A549 (cell line): ENCODE data around the gene VSIG10. TPM values are rescaled to one million over a fixed set of nuclear protein-coding genes. Genes with fewer than 3 reads are reported as not detected.

ENCODE experiments used
- ATAC-seq, 2 experiments: fragments of 200-7000 bp in 1 of 2; fragments of >200 bp in 1 of 2; cut with Nextera tagmentation in 1 of 2; cut with Tn5 transposase in 1 of 2; 3 replicates each; pipeline versions ENCODE4 v1.8.0 to v1.9.1; 2018 to 2020; ENCODE audit warnings: mild to moderate bottlenecking in 1 of 2, moderate library complexity in 1 of 2
- CTCF ChIA-PET: fragments of 300-600 bp; sonication (Branson Sonifier 250); formaldehyde crosslinking; extraction: SDS; loops from one replicate; lab custom pipeline; 2021; ENCODE audit warnings: antibody characterized with exemption, inconsistent platforms; lab: Yijun Ruan, JAX
- POLR2A ChIA-PET: fragments of 350-600 bp; formaldehyde crosslinking; extraction: SDS; loops from one replicate; lab custom pipeline; 2021; ENCODE audit warnings: antibody characterized with exemption, inconsistent platforms; lab: Yijun Ruan, JAX
- DNase-seq, 2 experiments: peaks; one replicate each; pipeline versions ENCODE4 v3.0.0 to v3.0.0-alpha.2; 2011 to 2016; ENCODE audit warnings: low read depth in 1 of 2, low spot score in 1 of 2
- FAIRE-seq: peaks from 2 replicates; lab custom pipeline; 2011; peaks lifted over from hg19 to GRCh38; lab: Jason Lieb, UNC
- H3K27ac ChIP-seq, 2 experiments: fragments of >200 bp; sonication (Bioruptor Twin); formaldehyde crosslinking; 3 replicates each; pipeline ENCODE4 v1.5.1; 2016 to 2017
- H3K4me1 ChIP-seq: fragments of >200 bp; sonication (Bioruptor Twin); formaldehyde crosslinking; 3 replicates; pipeline ENCODE4 v1.6.1; 2016
- H3K4me2 ChIP-seq: fragments of >200 bp; sonication (Bioruptor Twin); formaldehyde crosslinking; 3 replicates; pipeline ENCODE4 v1.6.1; 2016
- H3K4me3 ChIP-seq: fragments of >200 bp; sonication (Bioruptor Twin); formaldehyde crosslinking; 3 replicates; pipeline ENCODE4 v1.5.1; 2016
- H3K9me3 ChIP-seq: fragments of >200 bp; sonication (Bioruptor Twin); formaldehyde crosslinking; 3 replicates; pipeline ENCODE4 v1.6.1; 2016
- BCL3 ChIP-seq: fragments of >200 bp; sonication (Bioruptor Twin); formaldehyde crosslinking; IDR thresholded peaks from 3 replicates; pipeline ENCODE4 v1.6.1; 2016
- BHLHE40 ChIP-seq: IDR thresholded peaks from 2 replicates; pipeline ENCODE4 v1.6.1; 2012; ENCODE audit warnings: low read depth, low read length, inconsistent platforms
- EHMT2 ChIP-seq: fragments of 200-600 bp; sonication (generic); IDR thresholded peaks from 2 replicates; pipeline ENCODE4 v1.6.1; 2016; ENCODE audit warnings: antibody characterized with exemption, low read depth, mild to moderate bottlenecking, moderate library complexity
- ELK1 ChIP-seq: fragments of 150-350 bp; IDR thresholded peaks from 2 replicates; pipeline ENCODE4 v1.6.1; 2014; ENCODE audit warnings: low read depth, mild to moderate bottlenecking, low read length
- ESRRA ChIP-seq: fragments of 150-350 bp; IDR thresholded peaks from 2 replicates; pipeline ENCODE4 v1.6.1; 2014; ENCODE audit warnings: mild to moderate bottlenecking, low read length, borderline replicate concordance
- FOSL2 ChIP-seq, 2 experiments: fragments of 450-650 bp in 1 of 2; fragments of >200 bp in 1 of 2; sonication (Bioruptor Twin) in 1 of 2; formaldehyde crosslinking; IDR thresholded peaks; 2 replicates each; pipeline versions ENCODE4 v1.5.0 to v1.6.1; 2016 to 2020; ENCODE audit warnings: mild to moderate bottlenecking in 1 of 2, moderate library complexity in 1 of 2
- HDAC2 ChIP-seq: fragments of 200-600 bp; sonication (generic); IDR thresholded peaks from 2 replicates; pipeline ENCODE4 v1.6.1; 2016
- HES2 ChIP-seq: fragments of >200 bp; sonication (Bioruptor Twin); formaldehyde crosslinking; IDR thresholded peaks from 2 replicates; pipeline ENCODE4 v1.6.1; 2016
- HEYL ChIP-seq: fragments of 250-450 bp; sonication (Bioruptor Pico); IDR thresholded peaks from 2 replicates; pipeline ENCODE4 v1.8.0; 2021; ENCODE audit warnings: mild to moderate bottlenecking, moderate library complexity
- HOXB5 ChIP-seq: fragments of 250-450 bp; sonication (Bioruptor Pico); IDR thresholded peaks from 2 replicates; pipeline ENCODE4 v1.5.0; 2020; ENCODE audit warnings: mild to moderate bottlenecking, moderate library complexity
- JUNB ChIP-seq: fragments of >200 bp; sonication (Bioruptor Twin); formaldehyde crosslinking; IDR thresholded peaks from 2 replicates; pipeline ENCODE4 v1.6.1; 2016
- KDM5A ChIP-seq: fragments of 200-600 bp; sonication (generic); IDR thresholded peaks from 2 replicates; pipeline ENCODE4 v1.6.1; 2016; ENCODE audit warnings: antibody characterized with exemption, mild to moderate bottlenecking
- MAZ ChIP-seq: fragments of 150-350 bp; IDR thresholded peaks from 2 replicates; pipeline ENCODE4 v1.6.1; 2014; ENCODE audit warnings: antibody characterized with exemption, low read depth, low read length, borderline replicate concordance
- MYC ChIP-seq: IDR thresholded peaks from 2 replicates; pipeline ENCODE4 v1.6.1; 2012; ENCODE audit warnings: mild to moderate bottlenecking, inconsistent platforms, low read length, improper control_type of control experiment, borderline replicate concordance
- NPAS2 ChIP-seq: fragments of 250-450 bp; sonication (Bioruptor Pico); IDR thresholded peaks from 2 replicates; pipeline ENCODE4 v1.8.0; 2022; ENCODE audit warnings: mild to moderate bottlenecking, moderate library complexity, borderline replicate concordance
- POLR2A ChIP-seq: IDR thresholded peaks from 2 replicates; pipeline ENCODE4 v1.6.1; 2012; ENCODE audit warnings: mild to moderate bottlenecking, low read length
- POLR2AphosphoS2 ChIP-seq: conservative IDR thresholded peaks from 2 replicates; pipeline ENCODE4 v1.6.1; 2012; ENCODE audit warnings: low read length, improper control_type of control experiment, inconsistent platforms
- RAD21 ChIP-seq, 2 experiments: fragments of >200 bp in 1 of 2; sonication (Bioruptor Twin) in 1 of 2; formaldehyde crosslinking in 1 of 2; IDR thresholded peaks in 1 of 2; conservative IDR thresholded peaks in 1 of 2; 2 replicates in 1 of 2; 3 replicates in 1 of 2; pipeline ENCODE4 v1.6.1; 2012 to 2018; ENCODE audit warnings: inconsistent platforms in 1 of 2
- RARB ChIP-seq: fragments of 250-450 bp; sonication (Bioruptor Pico); IDR thresholded peaks from 2 replicates; pipeline ENCODE4 v1.8.0; 2021; ENCODE audit warnings: mild to moderate bottlenecking, moderate library complexity
- RCOR1 ChIP-seq: fragments of 150-350 bp; IDR thresholded peaks from 2 replicates; pipeline ENCODE4 v1.6.1; 2014; ENCODE audit warnings: antibody characterized with exemption, low read length, low read depth
- RFX5 ChIP-seq: fragments of 450-650 bp; IDR thresholded peaks from 2 replicates; pipeline ENCODE4 v1.7.1; 2014; ENCODE audit warnings: antibody characterized with exemption, mild to moderate bottlenecking, moderate library complexity
- RNF2 ChIP-seq: fragments of 200-600 bp; sonication (generic); IDR thresholded peaks from 2 replicates; pipeline ENCODE4 v1.6.1; 2016; ENCODE audit warnings: low read depth, mild to moderate bottlenecking, antibody characterized with exemption, moderate library complexity, borderline replicate concordance
- SMC3 ChIP-seq: fragments of >200 bp; sonication (Bioruptor Twin); formaldehyde crosslinking; IDR thresholded peaks from 3 replicates; pipeline ENCODE4 v1.6.1; 2018; ENCODE audit warnings: inconsistent platforms
- TFCP2L1 ChIP-seq: fragments of 250-450 bp; sonication (Bioruptor Pico); IDR thresholded peaks from 2 replicates; pipeline ENCODE4 v1.5.0; 2021; ENCODE audit warnings: mild to moderate bottlenecking
- TP53 ChIP-seq: fragments of 250-450 bp; sonication (Bioruptor Pico); IDR thresholded peaks from 2 replicates; pipeline ENCODE4 v1.5.0; 2021; ENCODE audit warnings: mild to moderate bottlenecking, moderate library complexity
- ZC3H11A ChIP-seq: fragments of 450-650 bp; IDR thresholded peaks from 2 replicates; pipeline ENCODE4 v1.6.1; 2014; ENCODE audit warnings: antibody characterized with exemption, mild to moderate bottlenecking
- ZFP36 ChIP-seq: fragments of 450-650 bp; IDR thresholded peaks from 2 replicates; pipeline ENCODE4 v1.6.1; 2014; ENCODE audit warnings: borderline replicate concordance; ENCODE audit not compliant: partially characterized antibody
- ZNF302 ChIP-seq: fragments of 250-450 bp; sonication (Bioruptor Pico); IDR thresholded peaks from 2 replicates; pipeline ENCODE4 v1.9.0; 2021; ENCODE audit warnings: inconsistent platforms, mild to moderate bottlenecking, moderate library complexity
- ZSCAN20 ChIP-seq: fragments of 250-450 bp; sonication (Bioruptor Pico); IDR thresholded peaks from 2 replicates; pipeline ENCODE4 v1.8.0; 2022; ENCODE audit warnings: mild to moderate bottlenecking, moderate library complexity
- WGBS: methylation state at CpG from one replicate; pipeline ENCODE4 v1.1.6; 2017; ENCODE audit errors: missing lambda C conversion rate; 5-methylcytosine and 5-hydroxymethylcytosine counted together
- polyA plus RNA-seq, 4 experiments: library from polyadenylated mRNA; depleted of rRNA in 3 of 4; stranded (reverse); fragments of >200 nt; fragmentation: RNase III in 1 of 4; extraction: RNeasy Plus Mini Kit Qiagen cat#74134 plus additional on column Dnase treatment in 1 of 4; gene quantifications; 2 replicates in 3 of 4; 3 replicates in 1 of 4; pipeline ENCODE4 v1.2.3, GENCODE V29; 2011 to 2017
- TF ChIP-seq, protein P1 (sequence below): fragments of 450-650 bp; IDR thresholded peaks from 2 replicates; pipeline ENCODE4 v1.6.1; 2014; ENCODE audit warnings: antibody characterized with exemption
- TF ChIP-seq, protein P2 (sequence below): fragments of 250-450 bp; sonication (Bioruptor Pico); IDR thresholded peaks from 2 replicates; pipeline ENCODE4 v1.5.0; 2021; ENCODE audit warnings: mild to moderate bottlenecking, moderate library complexity, borderline replicate concordance

Gene VSIG10
- polyA plus RNA-seq, 2 of the 4 experiments (the other 2 are of a cell fraction) = 18.3 to 20.2 TPM

GRCh38 chr12:118017926-118018325 is 85.9 kb downstream of the VSIG10 start:
- DNase-seq (no peak), FAIRE-seq (no peak), ATAC-seq (no peak)
- H3K9me3 ChIP-seq = no peaks in the 10 kb centered on the region
- ChIA-PET POLR2A (no interaction called here), CTCF (interaction anchor here (0.7 to 3.1 kb wide), 2 partner anchors 17 to 143 kb away, joined by 5 to 28 read pairs; no protein-coding TSS in a partner anchor)
- H3K4me3 ChIP-seq = 0 out of 3 replicates have a peak overlapping the region, but pooled peaks have one; percentile 83
- H3K27ac ChIP-seq = no peak overlapping the region
- H3K4me2 ChIP-seq = peak overlapping the region; percentile 90
- TF ChIP-seq TFCP2L1 (CRISPR knock-in tag) = no peak
- no peak for TF ChIP-seq HES2
- no peak for TF ChIP-seq ZC3H11A
- TF ChIP-seq RFX5 = no peak
- TF ChIP-seq FOSL2 (IDR thresholded peaks at IDR 0.05) = no peak
- no peak for TF ChIP-seq FOSL2 (CRISPR knock-in tag; IDR thresholded peaks at IDR 0.05)
- TF ChIP-seq BCL3 = no peak
- no peak for TF ChIP-seq ZFP36
- no peak for TF ChIP-seq BHLHE40
- TF ChIP-seq RARB (CRISPR knock-in tag) = no peak
- TF ChIP-seq ZNF302 (CRISPR knock-in tag) = no peak
- peaks cover 16% of the 10 kb centered on the region for H3K4me1 ChIP-seq

GRCh38 chr12:118016424-118017264 is 87.2 kb downstream of the VSIG10 start, which contains the start of gene RFC5:
RFC5 (plus strand) TSS chr12:118016703; CDS start chr12:118016828, 125 bp downstream.
- WGBS = under 1% methylated on average over 40 of the region's 61 CpGs
- H3K4me1 ChIP-seq = peaks cover 16% of the 10 kb centered on the region
- DNase-seq (peak; percentile 95 to 98), ATAC-seq (peak; percentile 96 to 98), FAIRE-seq (no peak)
- H3K27ac ChIP-seq = peak within 1 kb of the TSS; percentile 79 to 88
- POLR2A ChIA-PET = interaction anchor here (0.6 to 1.1 kb wide), 4 partner anchors 13 to 67 kb away, joined by 3 to 5 read pairs (median 4); partner anchors contain the start of gene WSB2
- CTCF ChIA-PET = interaction anchor here (0.7 to 3.1 kb wide), 4 partner anchors 12 to 147 kb away, joined by 3 to 28 read pairs (median 5); no protein-coding TSS in a partner anchor
- H3K4me2 ChIP-seq = peak within 1 kb of the TSS; percentile 90
- H3K4me3 ChIP-seq = peak within 1 kb of the TSS; percentile 83
- no peaks in the 10 kb centered on the region for H3K9me3 ChIP-seq
- no peak for TF ChIP-seq POLR2AphosphoS2
- TF ChIP-seq, protein P1, sequence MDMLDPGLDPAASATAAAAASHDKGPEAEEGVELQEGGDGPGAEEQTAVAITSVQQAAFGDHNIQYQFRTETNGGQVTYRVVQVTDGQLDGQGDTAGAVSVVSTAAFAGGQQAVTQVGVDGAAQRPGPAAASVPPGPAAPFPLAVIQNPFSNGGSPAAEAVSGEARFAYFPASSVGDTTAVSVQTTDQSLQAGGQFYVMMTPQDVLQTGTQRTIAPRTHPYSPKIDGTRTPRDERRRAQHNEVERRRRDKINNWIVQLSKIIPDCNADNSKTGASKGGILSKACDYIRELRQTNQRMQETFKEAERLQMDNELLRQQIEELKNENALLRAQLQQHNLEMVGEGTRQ = no peak
- no peak for TF ChIP-seq ELK1
- no peak for TF ChIP-seq RNF2
- TF ChIP-seq HEYL (CRISPR knock-in tag) = no peak
- TF ChIP-seq ZNF302 (CRISPR knock-in tag) = no peak
- no peak for TF ChIP-seq ESRRA
- peak; percentile 75 for TF ChIP-seq POLR2A
- no peak for TF ChIP-seq MAZ
- TF ChIP-seq RAD21 (conservative IDR thresholded peaks at IDR 0.05 in 1 of 2, IDR thresholded peaks at IDR 0.05 in 1 of 2) = peak in 1 of 2 experiments; percentile 14; a peak in 1 of 5 replicates
- TF ChIP-seq RARB (CRISPR knock-in tag) = no peak
- no peak for TF ChIP-seq RCOR1
- TF ChIP-seq FOSL2 (IDR thresholded peaks at IDR 0.05) = no peak
- no peak for TF ChIP-seq FOSL2 (CRISPR knock-in tag; IDR thresholded peaks at IDR 0.05)
- TF ChIP-seq ZC3H11A = no peak
- TF ChIP-seq, protein P2, sequence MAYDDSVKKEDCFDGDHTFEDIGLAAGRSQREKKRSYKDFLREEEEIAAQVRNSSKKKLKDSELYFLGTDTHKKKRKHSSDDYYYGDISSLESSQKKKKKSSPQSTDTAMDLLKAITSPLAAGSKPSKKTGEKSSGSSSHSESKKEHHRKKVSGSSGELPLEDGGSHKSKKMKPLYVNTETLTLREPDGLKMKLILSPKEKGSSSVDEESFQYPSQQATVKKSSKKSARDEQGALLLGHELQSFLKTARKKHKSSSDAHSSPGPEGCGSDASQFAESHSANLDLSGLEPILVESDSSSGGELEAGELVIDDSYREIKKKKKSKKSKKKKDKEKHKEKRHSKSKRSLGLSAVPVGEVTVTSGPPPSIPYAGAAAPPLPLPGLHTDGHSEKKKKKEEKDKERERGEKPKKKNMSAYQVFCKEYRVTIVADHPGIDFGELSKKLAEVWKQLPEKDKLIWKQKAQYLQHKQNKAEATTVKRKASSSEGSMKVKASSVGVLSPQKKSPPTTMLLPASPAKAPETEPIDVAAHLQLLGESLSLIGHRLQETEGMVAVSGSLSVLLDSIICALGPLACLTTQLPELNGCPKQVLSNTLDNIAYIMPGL (CRISPR knock-in tag) = no peak
- TF ChIP-seq BHLHE40 = no peak
- no peak for TF ChIP-seq JUNB
- no peak for TF ChIP-seq EHMT2
- no peak for TF ChIP-seq ZSCAN20 (CRISPR knock-in tag)
- 0 out of 3 replicates have a peak, but pooled peaks have one; percentile 10 for TF ChIP-seq SMC3
- no peak for TF ChIP-seq HOXB5 (CRISPR knock-in tag)
- TF ChIP-seq KDM5A = peak; percentile 86
- no peak for TF ChIP-seq TP53
- no peak for TF ChIP-seq MYC
- TF ChIP-seq HDAC2 = peak; percentile 73; the same call in 1 of the 2 replicates
- TF ChIP-seq NPAS2 = no peak
